ENCODE results near the gene RUNDC3A. TPM values are rescaled to one million over a fixed set of nuclear protein-coding genes. Genes with fewer than 3 reads are reported as not detected.

Gene RUNDC3A
- polyA plus RNA-seq, 1 experiment, result 0.58 TPM

DNA sequence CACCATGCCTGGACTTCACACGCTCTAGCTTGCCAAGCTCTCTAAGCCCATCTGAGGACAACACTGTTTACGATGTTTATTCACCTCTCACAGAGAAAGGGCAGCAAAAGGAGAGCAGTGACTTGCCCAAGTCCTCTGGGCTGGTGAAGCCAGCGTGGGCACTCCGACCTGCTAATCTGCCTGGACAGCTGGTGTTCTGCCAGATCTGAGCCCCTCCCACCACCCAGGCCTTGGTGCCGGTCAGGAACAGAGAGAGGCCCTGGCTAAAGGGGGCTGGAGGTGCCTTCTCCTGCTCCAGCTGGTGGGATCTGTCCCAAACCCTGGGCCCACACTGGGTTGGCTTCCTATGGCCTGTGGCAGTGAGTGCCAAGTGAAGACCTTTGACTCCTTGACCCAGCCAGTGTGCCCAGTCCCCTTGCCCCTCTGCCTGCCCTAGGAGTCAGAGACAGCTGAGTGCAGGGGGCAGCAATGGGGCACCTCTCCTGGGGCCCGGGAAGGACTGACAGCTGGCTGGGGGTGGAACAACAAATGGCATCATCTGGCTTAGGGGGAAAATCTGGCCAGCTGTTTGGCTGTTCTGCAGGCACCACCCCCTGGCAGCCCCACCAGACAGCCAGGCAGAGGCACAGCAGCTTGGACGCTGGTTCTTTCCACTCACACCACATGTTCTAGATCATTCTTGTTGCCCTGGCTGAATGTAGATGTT, 38.7 kb upstream of the RUNDC3A start:
- DNase-seq (ENCODE audit: low read depth), result no peak
- no peaks in the 10 kb centered on the region; the same call in 1 of the 2 replicates for H3K36me3 ChIP-seq (ENCODE audit: control insufficient read depth, insufficient read depth, low read length)
- TF ChIP-seq, protein P1, sequence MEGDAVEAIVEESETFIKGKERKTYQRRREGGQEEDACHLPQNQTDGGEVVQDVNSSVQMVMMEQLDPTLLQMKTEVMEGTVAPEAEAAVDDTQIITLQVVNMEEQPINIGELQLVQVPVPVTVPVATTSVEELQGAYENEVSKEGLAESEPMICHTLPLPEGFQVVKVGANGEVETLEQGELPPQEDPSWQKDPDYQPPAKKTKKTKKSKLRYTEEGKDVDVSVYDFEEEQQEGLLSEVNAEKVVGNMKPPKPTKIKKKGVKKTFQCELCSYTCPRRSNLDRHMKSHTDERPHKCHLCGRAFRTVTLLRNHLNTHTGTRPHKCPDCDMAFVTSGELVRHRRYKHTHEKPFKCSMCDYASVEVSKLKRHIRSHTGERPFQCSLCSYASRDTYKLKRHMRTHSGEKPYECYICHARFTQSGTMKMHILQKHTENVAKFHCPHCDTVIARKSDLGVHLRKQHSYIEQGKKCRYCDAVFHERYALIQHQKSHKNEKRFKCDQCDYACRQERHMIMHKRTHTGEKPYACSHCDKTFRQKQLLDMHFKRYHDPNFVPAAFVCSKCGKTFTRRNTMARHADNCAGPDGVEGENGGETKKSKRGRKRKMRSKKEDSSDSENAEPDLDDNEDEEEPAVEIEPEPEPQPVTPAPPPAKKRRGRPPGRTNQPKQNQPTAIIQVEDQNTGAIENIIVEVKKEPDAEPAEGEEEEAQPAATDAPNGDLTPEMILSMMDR (IDR thresholded peaks at IDR 0.05; ENCODE audit: insufficient read depth, low read depth, low read length), result no peak
- POLR2A ChIA-PET, result no interaction called here
- no peak overlapping the region for H3K4me3 ChIP-seq (ENCODE audit: low read depth, low read length)
- CTCF ChIA-PET, result interaction anchor here (0.6 kb wide), 1 partner anchor 216 kb away, joined by 3 read pairs; no protein-coding TSS in a partner anchor
- H3K27me3 ChIP-seq (ENCODE audit: control insufficient read depth, insufficient read depth, low read length), result 0 out of 2 replicates have a peak, but pooled peaks cover 3% of the 10 kb centered on the region

DNA sequence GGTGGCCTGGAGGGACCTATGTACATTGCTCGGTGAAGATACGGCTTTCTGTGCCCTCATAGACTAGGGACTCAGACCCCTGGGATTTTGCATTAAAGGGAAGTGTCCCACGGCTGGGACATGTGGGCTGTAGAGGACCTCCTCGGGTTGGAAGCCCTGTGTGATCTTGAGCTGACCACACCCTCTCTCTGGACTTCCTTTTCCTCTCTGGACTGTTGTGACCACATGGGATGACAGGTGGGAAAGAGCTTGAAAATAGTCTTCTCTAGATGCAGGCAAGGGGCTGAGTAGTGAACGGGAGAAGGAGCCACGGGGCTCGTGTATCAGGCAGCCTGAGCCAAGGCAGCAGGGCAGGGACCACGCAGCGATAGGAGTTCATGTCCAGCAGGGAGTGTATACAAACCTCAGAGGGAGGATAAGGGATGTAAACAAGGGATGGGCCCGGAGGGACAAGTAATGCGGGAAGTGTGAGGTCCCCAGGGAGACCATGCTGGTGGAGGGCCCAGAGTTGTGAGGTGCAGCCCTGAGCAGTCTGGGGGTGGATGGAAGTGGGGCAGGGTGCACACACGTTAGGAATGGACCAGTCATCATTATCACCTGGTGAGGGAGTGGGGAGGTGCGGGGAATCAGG, 36.0 kb upstream of the RUNDC3A start:
- Histone ChIP-seq H3K4me3 (ENCODE audit: low read depth, low read length) (no peak overlapping the region), H3K36me3 (ENCODE audit: control insufficient read depth, insufficient read depth, low read length) (no peaks in the 10 kb centered on the region; the same call in 1 of the 2 replicates), H3K27me3 (ENCODE audit: control insufficient read depth, insufficient read depth, low read length) (peaks cover 3% of the 10 kb centered on the region; the same call in 1 of the 2 replicates)
- POLR2A ChIA-PET, result no interaction called here
- no peak for DNase-seq (ENCODE audit: low read depth)
- CTCF ChIA-PET, result interaction anchor here (0.9 to 1.0 kb wide), 2 partner anchors 8 to 58 kb away, joined by 3 read pairs; no protein-coding TSS in a partner anchor
- TF ChIP-seq, protein P1 (IDR thresholded peaks at IDR 0.05; ENCODE audit: insufficient read depth, low read depth, low read length), result no peak

DNA sequence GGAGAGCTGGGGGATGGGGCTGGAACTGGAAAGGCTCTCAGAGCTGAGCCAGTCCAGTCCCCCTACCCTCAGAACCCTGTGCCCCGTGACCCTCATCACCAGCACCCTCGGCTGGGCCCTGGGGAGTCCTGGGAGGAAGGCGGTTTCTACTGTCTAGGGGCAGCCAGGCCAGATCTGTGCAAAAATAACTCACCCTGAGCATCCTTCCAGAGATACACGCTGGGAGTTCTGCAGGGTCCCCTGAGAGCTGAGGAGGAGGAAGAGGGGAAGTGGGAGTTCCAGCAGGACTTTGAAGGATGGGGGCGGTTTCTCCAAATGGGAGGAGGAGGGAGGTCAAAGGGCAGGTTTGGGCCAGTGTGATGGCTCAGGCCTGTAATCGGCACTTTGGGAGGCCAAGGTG, 35.4 kb upstream of the RUNDC3A start:
- Histone ChIP-seq H3K36me3 (ENCODE audit: control insufficient read depth, insufficient read depth, low read length) (no peaks in the 10 kb centered on the region; the same call in 1 of the 2 replicates), H3K4me3 (ENCODE audit: low read depth, low read length) (no peak overlapping the region), H3K27me3 (ENCODE audit: control insufficient read depth, insufficient read depth, low read length) (peaks cover 3% of the 10 kb centered on the region; the same call in 1 of the 2 replicates)
- ChIA-PET CTCF (no interaction called here), POLR2A (no interaction called here)
- DNase-seq (ENCODE audit: low read depth), result no peak
- TF ChIP-seq, protein P1 (IDR thresholded peaks at IDR 0.05; ENCODE audit: insufficient read depth, low read depth, low read length), result no peak

DNA sequence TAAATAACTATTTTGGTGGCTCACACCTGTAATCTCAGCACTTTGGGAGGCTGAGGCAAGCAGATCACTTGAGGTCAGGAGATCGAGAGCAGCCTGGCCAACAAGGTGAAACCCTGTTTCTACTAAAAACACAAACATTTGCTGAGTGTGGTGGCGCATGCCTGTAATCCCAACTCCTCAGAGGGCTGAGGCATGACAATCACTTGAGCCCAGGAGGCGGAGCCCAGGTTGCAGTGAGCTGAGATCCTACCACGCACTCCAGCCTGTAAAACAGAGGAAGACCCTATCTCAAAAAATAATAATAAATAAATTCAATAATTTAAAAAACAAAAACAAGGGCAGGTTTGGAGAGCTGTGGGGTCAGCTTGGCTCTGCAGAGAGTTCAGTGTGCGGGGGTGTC, 34.8 kb upstream of the RUNDC3A start:
- no peak overlapping the region for H3K4me3 ChIP-seq (ENCODE audit: low read depth, low read length)
- ChIA-PET CTCF (no interaction called here), POLR2A (no interaction called here)
- TF ChIP-seq, protein P1 (IDR thresholded peaks at IDR 0.05; ENCODE audit: insufficient read depth, low read depth, low read length), result no peak
- peaks cover 5% of the 10 kb centered on the region; the same call in 1 of the 2 replicates for H3K27me3 ChIP-seq (ENCODE audit: control insufficient read depth, insufficient read depth, low read length)
- no peak for DNase-seq (ENCODE audit: low read depth)
- no peaks in the 10 kb centered on the region; the same call in 1 of the 2 replicates for H3K36me3 ChIP-seq (ENCODE audit: control insufficient read depth, insufficient read depth, low read length)

DNA sequence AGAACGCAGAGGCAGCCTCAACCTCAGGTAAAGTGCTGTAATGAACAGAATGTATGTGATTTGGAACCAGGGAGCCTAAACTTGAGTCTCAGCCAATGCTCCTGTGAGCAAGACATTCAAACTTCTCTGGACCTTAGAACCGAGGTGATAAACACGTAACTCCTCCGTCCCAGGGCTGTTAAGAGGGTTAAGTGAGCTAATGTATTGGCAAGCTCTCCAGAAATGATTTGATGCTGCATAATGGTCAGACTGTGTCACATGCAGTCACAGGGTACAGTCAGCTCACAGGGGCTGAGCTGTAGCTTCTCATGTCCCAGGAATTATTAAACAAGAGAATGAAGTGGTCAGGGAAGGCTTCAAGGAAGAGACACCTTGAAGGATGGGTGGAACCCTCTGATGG, 30.4 kb upstream of the RUNDC3A start:
- no peak overlapping the region for H3K4me3 ChIP-seq (ENCODE audit: low read depth, low read length)
- ChIA-PET POLR2A (no interaction called here), CTCF (interaction anchor here (1.2 kb wide), 1 partner anchor 9 kb away, joined by 3 read pairs; no protein-coding TSS in a partner anchor)
- H3K27me3 ChIP-seq (ENCODE audit: control insufficient read depth, insufficient read depth, low read length), result peaks cover 1% of the 10 kb centered on the region; the same call in 1 of the 2 replicates
- H3K36me3 ChIP-seq (ENCODE audit: control insufficient read depth, insufficient read depth, low read length), result no peaks in the 10 kb centered on the region; the same call in 1 of the 2 replicates
- TF ChIP-seq, protein P1 (IDR thresholded peaks at IDR 0.05; ENCODE audit: insufficient read depth, low read depth, low read length), result no peak
- no peak for DNase-seq (ENCODE audit: low read depth)

Measured in BJ (cell line).